GM21381 (cell line): ENCODE results near the gene CATSPER1.
"Not testable (repeated sequence)": the region's sequence is repeated elsewhere in the genome, so short reads cannot be mapped to it uniquely, and the experiment has no call there.

Experiments
- ATAC-seq: cut with Tn5 transposase; IDR thresholded peaks from one replicate; pipeline ENCODE4 v1.9.1; 2021; ENCODE audit warnings: mild to moderate bottlenecking, moderate library complexity; ENCODE audit not compliant: unreplicated experiment

Gene CATSPER1

GRCh38 chr11:66020618-66021357, 5.5 kb downstream of the CATSPER1 start:
- no peak for ATAC-seq

GRCh38 chr11:66020212-66020611, 6.1 kb downstream of the CATSPER1 start:
- ATAC-seq = no peak

GRCh38 chr11:66017321-66017720, 9.0 kb downstream of the CATSPER1 start:
- no peak for ATAC-seq

- ATAC-seq = no peak
Observed at GRCh38 chr11:66016793-66017177, 9.5 kb downstream of the CATSPER1 start.

- no peak for ATAC-seq
Observed at GRCh38 chr11:66015936-66016792, 10.1 kb downstream of the CATSPER1 start.

- no peak for ATAC-seq
Observed at GRCh38 chr11:66015454-66015881, 10.8 kb downstream of the CATSPER1 start.

GRCh38 chr11:66014804-66015453, 11.3 kb downstream of the CATSPER1 start:
- ATAC-seq = no peak

- no peak for ATAC-seq
Observed at GRCh38 chr11:66013762-66014100, 12.5 kb downstream of the CATSPER1 start.

- no peak for ATAC-seq
Observed at GRCh38 chr11:66012946-66013761, 13.1 kb downstream of the CATSPER1 start.

GRCh38 chr11:66012371-66012945, 13.8 kb downstream of the CATSPER1 start:
- ATAC-seq = no peak

- ATAC-seq = no peak
Observed at GRCh38 chr11:66011785-66012303, 14.4 kb downstream of the CATSPER1 start, which contains the start of gene CST6. Gene CST6 (plus strand): TSS chr11:66012008. CDS start chr11:66012045, 37 bp downstream.

GRCh38 chr11:66011239-66011784, 15.0 kb downstream of the CATSPER1 start:
- no peak for ATAC-seq

- ATAC-seq = not testable (repeated sequence)
Observed at GRCh38 chr11:66010036-66010435, 16.2 kb downstream of the CATSPER1 start.

GRCh38 chr11:66008468-66009101, 17.7 kb downstream of the CATSPER1 start:
- ATAC-seq = no peak

GRCh38 chr11:66008095-66008467, 18.2 kb downstream of the CATSPER1 start:
- ATAC-seq = no peak

- no peak for ATAC-seq
Observed at GRCh38 chr11:66007201-66007634, 19.1 kb downstream of the CATSPER1 start.

GRCh38 chr11:66006891-66007176, 19.4 kb downstream of the CATSPER1 start:
- no peak for ATAC-seq

- no peak for ATAC-seq
Observed at GRCh38 chr11:66006134-66006890, 20.0 kb downstream of the CATSPER1 start.

- ATAC-seq = no peak
Observed at GRCh38 chr11:66004186-66004585, 22.1 kb downstream of the CATSPER1 start.
